Measurements from ENCODE around the gene HSD11B1.

The HSD11B1 gene

GRCh38 chr1:209729436-209729835, 24.8 kb downstream of the HSD11B1 start:
- no peak for DNase-seq

- no peak for DNase-seq
Observed at GRCh38 chr1:209732725-209733124, 28.1 kb downstream of the HSD11B1 start.

- DNase-seq, result no peak
Observed at GRCh38 chr1:209733409-209734192, 29.0 kb downstream of the HSD11B1 start.

- DNase-seq, result no peak
Observed at GRCh38 chr1:209736490-209737117, 32.0 kb downstream of the HSD11B1 start.

GRCh38 chr1:209737118-209737505, 32.5 kb downstream of the HSD11B1 start:
- no peak for DNase-seq

- no peak for DNase-seq
Observed at GRCh38 chr1:209738270-209738669, 33.6 kb downstream of the HSD11B1 start.

- DNase-seq, result no peak
Observed at GRCh38 chr1:209741193-209741592, 36.5 kb downstream of the HSD11B1 start.

- no peak for DNase-seq
Observed at GRCh38 chr1:209741889-209742288, 37.2 kb downstream of the HSD11B1 start.

- DNase-seq, result no peak
Observed at GRCh38 chr1:209742409-209743144, 37.9 kb downstream of the HSD11B1 start.

GRCh38 chr1:209743145-209743482, 38.5 kb downstream of the HSD11B1 start:
- DNase-seq, result no peak

GRCh38 chr1:209746451-209747165, 42.0 kb downstream of the HSD11B1 start:
- no peak for DNase-seq

- peak; percentile 97 for DNase-seq
Observed at GRCh38 chr1:209747580-209748262, 43.1 kb downstream of the HSD11B1 start.

GRCh38 chr1:209748620-209749019, 44.0 kb downstream of the HSD11B1 start:
- no peak for DNase-seq

- no peak for DNase-seq
Observed at GRCh38 chr1:209749205-209749604, 44.6 kb downstream of the HSD11B1 start.

- DNase-seq, result no peak
Observed at GRCh38 chr1:209749670-209750323, 45.2 kb downstream of the HSD11B1 start.

GRCh38 chr1:209751627-209752231, 47.1 kb downstream of the HSD11B1 start:
- no peak for DNase-seq

GRCh38 chr1:209752890-209753289, 48.2 kb downstream of the HSD11B1 start:
- DNase-seq, result no peak

- DNase-seq, result no peak
Observed at GRCh38 chr1:209755256-209755655, 50.6 kb downstream of the HSD11B1 start.

GRCh38 chr1:209755926-209756614, 51.4 kb downstream of the HSD11B1 start, which contains the start of gene TRAF3IP3:
TSS of gene TRAF3IP3 (plus strand) at chr1:209756053. CDS start at chr1:209760040, 3,987 bp downstream.
- DNase-seq, result peak; percentile 65

GRCh38 chr1:209756615-209757445, 52.2 kb downstream of the HSD11B1 start:
- no peak for DNase-seq

Measured in activated CD4-positive, CD25-positive, alpha-beta regulatory T cell treated with anti-CD3 and anti-CD28 coated beads, Interleukin-2, amount 50 U/mL, for 72 hours (primary cell).